GM12878 (cell line): Measurements from ENCODE around the gene MYBL2. TPM values are rescaled to one million over a fixed set of nuclear protein-coding genes. Genes with fewer than 3 reads are reported as not detected.

Experiments
- BCL11A ChIP-seq: IDR thresholded peaks from 2 replicates; pipeline ENCODE4 v1.6.1; 2011; ENCODE audit warnings: low read depth, low read length
- BCL3 ChIP-seq: IDR thresholded peaks from 2 replicates; pipeline ENCODE4 v1.6.1; 2011; ENCODE audit warnings: borderline replicate concordance, low read depth, mild to moderate bottlenecking, moderate library complexity, low read length; ENCODE audit not compliant: insufficient read depth, poor library complexity, severe bottlenecking
- BHLHE40 ChIP-seq, 2 experiments: fragments of 450-650 bp in 1 of 2; IDR thresholded peaks; 2 replicates each; pipeline ENCODE4 v1.6.1; 2011 to 2017; ENCODE audit warnings: low read depth in 2 of 2, borderline replicate concordance in 1 of 2, improper control_type of control experiment in 1 of 2, low read length in 1 of 2, mild to moderate bottlenecking in 1 of 2
- CHD2 ChIP-seq: IDR thresholded peaks from 2 replicates; pipeline ENCODE4 v1.6.1; 2011; ENCODE audit warnings: low read depth, low read length, improper control_type of control experiment, borderline replicate concordance
- HCFC1 ChIP-seq: fragments of 150-350 bp; IDR thresholded peaks from 2 replicates; pipeline ENCODE4 v1.6.1; 2014; ENCODE audit warnings: low read length
- HDAC2 ChIP-seq: fragments of 200-600 bp; sonication (generic); IDR thresholded peaks from 2 replicates; pipeline ENCODE4 v1.6.1; 2017
- IRF3 ChIP-seq: fragments of 450-650 bp; IDR thresholded peaks from 2 replicates; pipeline ENCODE4 v1.6.1; 2014; ENCODE audit warnings: mild to moderate bottlenecking
- MEF2B ChIP-seq: fragments of 450-650 bp; IDR thresholded peaks from 2 replicates; pipeline ENCODE4 v1.6.1; 2018; ENCODE audit warnings: mild to moderate bottlenecking, moderate library complexity; ENCODE audit not compliant: partially characterized antibody, poor library complexity, severe bottlenecking
- MTA3 ChIP-seq: IDR thresholded peaks from 2 replicates; pipeline ENCODE4 v1.6.1; 2012; ENCODE audit warnings: low read length, inconsistent platforms, borderline replicate concordance
- MXI1 ChIP-seq: fragments of 150-350 bp; IDR thresholded peaks from 2 replicates; pipeline ENCODE4 v1.6.1; 2011; ENCODE audit warnings: low read depth, mild to moderate bottlenecking, inconsistent platforms, low read length, improper control_type of control experiment
- NFXL1 ChIP-seq: fragments of 450-650 bp; IDR thresholded peaks from 2 replicates; pipeline ENCODE4 v1.6.1; 2017; ENCODE audit warnings: antibody characterized with exemption, mild to moderate bottlenecking, borderline replicate concordance
- NFYA ChIP-seq: IDR thresholded peaks from 2 replicates; pipeline ENCODE4 v1.6.1; 2011; ENCODE audit warnings: low read depth, mild to moderate bottlenecking, low read length, improper control_type of control experiment, borderline replicate concordance
- NR2C2 ChIP-seq: IDR thresholded peaks from 2 replicates; pipeline ENCODE4 v1.6.1; 2011; ENCODE audit warnings: borderline replicate concordance, low read depth; ENCODE audit not compliant: control insufficient read depth, insufficient read length
- PBX3 ChIP-seq: IDR thresholded peaks from 2 replicates; pipeline ENCODE4 v1.6.1; 2011; ENCODE audit warnings: mild to moderate bottlenecking, low read depth, low read length, moderate library complexity; ENCODE audit not compliant: insufficient replicate concordance
- POLR2AphosphoS2 ChIP-seq: IDR thresholded peaks from 2 replicates; pipeline ENCODE4 v1.6.1; 2011; ENCODE audit warnings: low read depth, mild to moderate bottlenecking, low read length, improper control_type of control experiment, moderate library complexity
- POU2F2 ChIP-seq: IDR thresholded peaks from 3 replicates; pipeline ENCODE4 v1.6.1; 2011; ENCODE audit warnings: low read depth, mild to moderate bottlenecking, low read length, borderline replicate concordance
- SIN3A ChIP-seq: IDR thresholded peaks from 2 replicates; pipeline ENCODE4 v1.6.1; 2012; ENCODE audit warnings: low read depth, low read length, improper control_type of control experiment
- SRF ChIP-seq, 2 experiments: IDR thresholded peaks; 2 replicates each; pipeline ENCODE4 v1.6.1; 2011; ENCODE audit warnings: low read depth in 2 of 2, low read length in 2 of 2, mild to moderate bottlenecking in 1 of 2, moderate library complexity in 1 of 2
- TCF12 ChIP-seq: IDR thresholded peaks from 2 replicates; pipeline ENCODE4 v1.6.1; 2011; ENCODE audit warnings: low read depth, mild to moderate bottlenecking, low read length
- ZBED1 ChIP-seq: IDR thresholded peaks from 2 replicates; pipeline ENCODE4 v1.6.1; 2016; ENCODE audit warnings: borderline replicate concordance
- ZNF384 ChIP-seq: IDR thresholded peaks from 2 replicates; pipeline ENCODE4 v1.6.1; 2012; ENCODE audit warnings: low read depth, mild to moderate bottlenecking, low read length, improper control_type of control experiment, borderline replicate concordance
- polyA plus RNA-seq, 11 experiments: library from polyadenylated mRNA; depleted of rRNA in 4 of 11; unstranded in 6 of 11; stranded (reverse) in 5 of 11; fragments of >200 nt; fragmentation: Nextera tagmentation in 4 of 11; fragmentation: Illumina TruSeq in 1 of 11; extraction: Ambion mirVana in 4 of 11; extraction: Trizol in 1 of 11; gene quantifications; 1 replicate in 1 of 11; 2 replicates in 10 of 11; pipeline versions ENCODE4 v1.2.1 to v1.2.3, GENCODE V29; 2011 to 2016; ENCODE audit warnings: inconsistent platforms in 2 of 11, missing spikeins in 2 of 11, low read depth in 1 of 11
- total RNA-seq, 4 experiments: library from RNA; depleted of rRNA in 3 of 4; stranded (reverse); fragments of >200 nt in 3 of 4; fragmentation: Illumina TruSeq in 1 of 4; extraction: Trizol in 1 of 4; gene quantifications; 2 replicates each; pipeline versions ENCODE4 v1.2.1 to v1.2.3, GENCODE V29; 2013 to 2021
- TF ChIP-seq, protein P1 (sequence below): fragments of 450-650 bp; IDR thresholded peaks from 2 replicates; pipeline ENCODE4 v1.6.1; 2016; ENCODE audit warnings: mild to moderate bottlenecking, moderate library complexity, borderline replicate concordance

Gene MYBL2
- total and polyA plus RNA-seq, 10 of the 15 experiments (the other 5 are each of a cell fraction or from before 2014, with no cell fraction given) = 4.5 to 213 (median 74.2) TPM

DNA sequence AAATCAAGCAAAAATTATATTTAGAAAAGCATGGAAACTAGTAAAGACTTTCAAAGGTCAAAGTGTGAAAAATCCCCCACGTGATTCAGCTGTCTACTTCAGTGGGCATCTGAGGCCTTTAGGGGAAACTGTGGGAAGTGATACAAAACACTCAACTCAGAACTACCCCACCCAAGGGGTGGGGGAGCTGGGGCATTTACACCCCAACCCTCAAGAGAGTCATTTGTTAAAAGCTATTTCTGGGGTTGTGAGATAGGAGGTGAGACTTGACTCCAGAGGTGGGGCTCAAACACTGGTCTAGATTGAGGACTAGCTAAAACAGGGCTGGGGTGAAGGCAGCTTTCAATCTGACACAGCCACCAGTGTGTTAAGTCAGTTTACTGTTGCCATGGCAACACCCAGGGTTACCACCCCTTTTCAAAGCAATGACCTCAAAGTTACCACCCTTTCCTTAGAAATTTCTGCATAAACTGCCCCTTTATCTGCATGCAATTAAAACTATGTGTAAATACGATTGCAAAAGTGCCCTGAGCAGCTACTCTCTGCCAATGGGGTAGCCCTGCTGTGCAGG is 69.8 kb downstream of the MYBL2 start (continued):
- TF ChIP-seq, protein P1, sequence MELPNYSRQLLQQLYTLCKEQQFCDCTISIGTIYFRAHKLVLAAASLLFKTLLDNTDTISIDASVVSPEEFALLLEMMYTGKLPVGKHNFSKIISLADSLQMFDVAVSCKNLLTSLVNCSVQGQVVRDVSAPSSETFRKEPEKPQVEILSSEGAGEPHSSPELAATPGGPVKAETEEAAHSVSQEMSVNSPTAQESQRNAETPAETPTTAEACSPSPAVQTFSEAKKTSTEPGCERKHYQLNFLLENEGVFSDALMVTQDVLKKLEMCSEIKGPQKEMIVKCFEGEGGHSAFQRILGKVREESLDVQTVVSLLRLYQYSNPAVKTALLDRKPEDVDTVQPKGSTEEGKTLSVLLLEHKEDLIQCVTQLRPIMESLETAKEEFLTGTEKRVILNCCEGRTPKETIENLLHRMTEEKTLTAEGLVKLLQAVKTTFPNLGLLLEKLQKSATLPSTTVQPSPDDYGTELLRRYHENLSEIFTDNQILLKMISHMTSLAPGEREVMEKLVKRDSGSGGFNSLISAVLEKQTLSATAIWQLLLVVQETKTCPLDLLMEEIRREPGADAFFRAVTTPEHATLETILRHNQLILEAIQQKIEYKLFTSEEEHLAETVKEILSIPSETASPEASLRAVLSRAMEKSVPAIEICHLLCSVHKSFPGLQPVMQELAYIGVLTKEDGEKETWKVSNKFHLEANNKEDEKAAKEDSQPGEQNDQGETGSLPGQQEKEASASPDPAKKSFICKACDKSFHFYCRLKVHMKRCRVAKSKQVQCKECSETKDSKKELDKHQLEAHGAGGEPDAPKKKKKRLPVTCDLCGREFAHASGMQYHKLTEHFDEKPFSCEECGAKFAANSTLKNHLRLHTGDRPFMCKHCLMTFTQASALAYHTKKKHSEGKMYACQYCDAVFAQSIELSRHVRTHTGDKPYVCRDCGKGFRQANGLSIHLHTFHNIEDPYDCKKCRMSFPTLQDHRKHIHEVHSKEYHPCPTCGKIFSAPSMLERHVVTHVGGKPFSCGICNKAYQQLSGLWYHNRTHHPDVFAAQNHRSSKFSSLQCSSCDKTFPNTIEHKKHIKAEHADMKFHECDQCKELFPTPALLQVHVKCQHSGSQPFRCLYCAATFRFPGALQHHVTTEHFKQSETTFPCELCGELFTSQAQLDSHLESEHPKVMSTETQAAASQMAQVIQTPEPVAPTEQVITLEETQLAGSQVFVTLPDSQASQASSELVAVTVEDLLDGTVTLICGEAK = no peak
- TF ChIP-seq SIN3A (0 out of 2 replicates have a peak, but pooled peaks have one; percentile 44), CHD2 (peak; percentile 30; the same call in 1 of the 2 replicates), HCFC1 (no peak), POLR2AphosphoS2 (no peak), MXI1 (0 out of 2 replicates have a peak, but pooled peaks have one; percentile 69), BHLHE40 (IDR thresholded peaks at IDR 0.05; ENCODE audit: borderline replicate concordance in 1 of 2, low read depth in 2 of 2, low read length in 1 of 2) (peak; percentile 81 to 83), TCF12 (0 out of 2 replicates have a peak, but pooled peaks have one; percentile 37), NFXL1 (no peak), PBX3 (no peak), MEF2B (peak; percentile 96), ZNF384 (no peak), SRF (IDR thresholded peaks at IDR 0.05; ENCODE audit: low read depth in 2 of 2, low read length in 2 of 2) (no peak), ZBED1 (0 out of 2 replicates have a peak, but pooled peaks have one; percentile 41), MTA3 (0 out of 2 replicates have a peak, but pooled peaks have one; percentile 34), BCL11A (peak; percentile 64; the same call in 1 of the 2 replicates), NFYA (no peak), POU2F2 (peak; percentile 21; the same call in 1 of the 3 replicates), IRF3 (no peak), HDAC2 (no peak), BCL3 (no peak), NR2C2 (no peak)
